Neuronal stem cell (in vitro differentiated cells): ENCODE measurements around the gene DUS2.
"Not testable (repeated sequence)": the region's sequence is repeated elsewhere in the genome, so short reads cannot be mapped to it uniquely, and the experiment has no call there.

Experiments
- DNase-seq: peaks from one replicate; pipeline ENCODE4 v3.0.0-alpha.2; 2013; ENCODE audit warnings: low spot score
- H2AFZ ChIP-seq: one replicate; pipeline ENCODE4 v1.6.1; 2013; ENCODE audit warnings: mild to moderate bottlenecking, low read length, inconsistent platforms
- H2AK5ac ChIP-seq: 2 replicates; pipeline ENCODE4 v1.6.1; 2013; ENCODE audit warnings: low read depth, mild to moderate bottlenecking, inconsistent platforms, low read length, moderate library complexity, mixed read lengths
- H2BK120ac ChIP-seq: 2 replicates; pipeline ENCODE4 v1.6.1; 2013; ENCODE audit warnings: low read depth, mild to moderate bottlenecking, inconsistent platforms, low read length, moderate library complexity, mixed read lengths
- H2BK12ac ChIP-seq: one replicate; pipeline ENCODE4 v1.6.1; 2013; ENCODE audit warnings: low read length, inconsistent platforms
- H2BK15ac ChIP-seq: 2 replicates; pipeline ENCODE4 v1.6.1; 2013; ENCODE audit warnings: mild to moderate bottlenecking, low read length, inconsistent platforms, mixed read lengths
- H2BK5ac ChIP-seq: one replicate; pipeline ENCODE4 v1.6.1; 2013; ENCODE audit warnings: inconsistent platforms, mild to moderate bottlenecking, low read length, moderate library complexity
- H3K14ac ChIP-seq: one replicate; pipeline ENCODE4 v1.6.1; 2013; ENCODE audit warnings: low read length, inconsistent platforms
- H3K18ac ChIP-seq: 2 replicates; pipeline ENCODE4 v1.6.1; 2013; ENCODE audit warnings: low read length, inconsistent platforms
- H3K23ac ChIP-seq: 2 replicates; pipeline ENCODE4 v1.6.1; 2013; ENCODE audit warnings: low read depth, mild to moderate bottlenecking, mixed read lengths, low read length, inconsistent platforms; ENCODE audit not compliant: poor library complexity
- H3K27ac ChIP-seq: replicated peaks from 3 replicates; pipeline ENCODE4 v1.5.1; 2013; ENCODE audit warnings: low read length, inconsistent platforms
- H3K27me3 ChIP-seq, 3 experiments: 2 replicates each; pipeline ENCODE4 v1.6.1; 2013; ENCODE audit warnings: low read length in 3 of 3, mild to moderate bottlenecking in 2 of 3, inconsistent platforms in 1 of 3, low read depth in 1 of 3, mixed read lengths in 1 of 3, moderate library complexity in 1 of 3; ENCODE audit not compliant: control insufficient read depth in 3 of 3, insufficient read depth in 3 of 3
- H3K36me3 ChIP-seq, 2 donors: replicated peaks in 1 of 2; 2 replicates each; pipeline ENCODE4 v1.6.1; 2013; ENCODE audit warnings: low read length in 2 of 2; ENCODE audit not compliant: control insufficient read depth in 2 of 2, insufficient read depth in 2 of 2
- H3K4ac ChIP-seq: 2 replicates; pipeline ENCODE4 v1.6.1; 2013; ENCODE audit warnings: inconsistent platforms, mild to moderate bottlenecking, low read length, moderate library complexity
- H3K4me1 ChIP-seq, 2 donors: 1 replicate in 1 of 2; 2 replicates in 1 of 2; pipeline ENCODE4 v1.6.1; 2013; ENCODE audit warnings: low read length in 2 of 2, low read depth in 1 of 2; ENCODE audit not compliant: control insufficient read depth in 2 of 2, insufficient read depth in 1 of 2
- H3K4me2 ChIP-seq: one replicate; pipeline ENCODE4 v1.6.1; 2013; ENCODE audit warnings: mild to moderate bottlenecking, low read length, inconsistent platforms; ENCODE audit not compliant: insufficient read depth, poor library complexity, severe bottlenecking
- H3K4me3 ChIP-seq, 2 donors: 2 replicates each; pipeline ENCODE4 v1.5.1; 2013; ENCODE audit warnings: low read length in 2 of 2, mild to moderate bottlenecking in 2 of 2, inconsistent platforms in 1 of 2, moderate library complexity in 1 of 2
- H3K79me1 ChIP-seq: one replicate; pipeline ENCODE4 v1.6.1; 2013; ENCODE audit warnings: low read depth, mild to moderate bottlenecking, inconsistent platforms, low read length, moderate library complexity
- H3K9ac ChIP-seq: one replicate; pipeline ENCODE4 v1.6.1; 2013; ENCODE audit warnings: mild to moderate bottlenecking, low read depth, low read length, inconsistent platforms; ENCODE audit not compliant: poor library complexity
- H3K9me3 ChIP-seq, 2 donors: replicated peaks in 1 of 2; 2 replicates each; pipeline versions ENCODE3 to v1.6.1; 2013; ENCODE audit warnings: low read length in 2 of 2, mild to moderate bottlenecking in 2 of 2, inconsistent platforms in 1 of 2, low read depth in 1 of 2, mixed read lengths in 1 of 2, moderate library complexity in 1 of 2; ENCODE audit not compliant: control insufficient read depth in 2 of 2, insufficient read depth in 1 of 2
- H4K8ac ChIP-seq: one replicate; pipeline ENCODE4 v1.6.1; 2013; ENCODE audit warnings: low read depth, mild to moderate bottlenecking, inconsistent platforms, low read length, moderate library complexity
- H4K91ac ChIP-seq: one replicate; pipeline ENCODE4 v1.6.1; 2013; ENCODE audit warnings: low read length, low read depth, mild to moderate bottlenecking, inconsistent platforms; ENCODE audit not compliant: poor library complexity
- WGBS, 2 donors: extraction: QIAGEN DNeasy Blood & Tissue Kit; methylation state at CpG; one replicate each; pipeline ENCODE4 v1.1.7; 2013; ENCODE audit warnings: missing lambda C conversion rate in 2 of 2, mixed read lengths in 1 of 2; ENCODE audit not compliant: insufficient read length in 2 of 2, insufficient replicate concordance in 1 of 2; ENCODE audit errors: extremely low coverage in 2 of 2; 5-methylcytosine and 5-hydroxymethylcytosine counted together

DUS2 gene

DNA sequence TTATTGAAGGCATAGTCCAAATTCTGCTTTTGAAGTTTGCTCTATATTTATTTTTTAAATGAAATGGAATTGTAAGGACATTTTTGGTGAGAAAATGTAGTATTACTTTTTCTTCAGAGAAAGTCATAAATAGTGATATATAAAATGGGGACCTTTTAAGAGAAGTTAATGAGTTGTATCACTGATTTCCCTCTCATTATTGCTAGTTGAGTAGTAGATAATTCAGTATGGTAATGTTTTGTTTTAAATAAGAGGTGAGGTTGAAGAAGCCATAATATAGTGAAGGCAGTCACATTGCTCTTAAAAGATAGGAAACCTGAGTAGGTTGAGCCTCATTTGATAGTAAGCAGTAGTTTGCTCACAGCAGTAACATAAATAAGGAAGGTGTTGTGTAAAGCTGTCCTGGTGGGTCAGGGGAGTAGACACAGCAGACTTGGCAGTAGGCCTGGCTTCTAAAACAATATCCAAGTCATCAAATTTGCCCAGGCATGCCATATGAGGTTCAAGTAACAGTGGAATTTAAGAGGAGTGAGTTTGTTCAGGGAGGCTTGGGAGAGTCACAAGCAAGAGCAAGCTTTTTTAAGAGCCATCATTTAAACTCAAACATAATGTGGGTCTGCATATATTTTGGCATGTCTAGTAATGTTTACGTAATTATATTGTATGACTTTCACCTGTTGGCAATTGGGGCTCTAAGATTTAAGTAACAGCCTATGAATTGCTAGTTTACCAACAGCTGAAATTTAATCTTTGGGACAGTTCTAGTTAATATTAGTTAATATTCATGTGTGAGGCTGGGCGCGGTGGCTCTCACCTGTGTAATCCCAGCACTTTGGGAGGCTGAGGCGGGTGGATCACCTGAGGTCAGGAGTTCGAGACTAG is 68.5 kb downstream of the DUS2 start:
- peaks cover 0 to 4% of the 10 kb centered on the region in 2 donors for H3K4me1 ChIP-seq
- H3K27me3 ChIP-seq, result no peaks in the 10 kb centered on the region
- no peak overlapping the region for H3K9ac ChIP-seq
- H4K91ac ChIP-seq, result no peak overlapping the region
- no peaks in the 10 kb centered on the region for H3K36me3 ChIP-seq
- H3K4me3 ChIP-seq, result no peak overlapping the region
- H2BK5ac ChIP-seq, result no peak overlapping the region
- no peak overlapping the region for H2AFZ ChIP-seq
- no peaks in the 10 kb centered on the region for H3K9me3 ChIP-seq
- no peak overlapping the region for H3K18ac ChIP-seq
- H4K8ac ChIP-seq, result no peak overlapping the region
- DNase-seq, result no peak
- H3K14ac ChIP-seq, result no peak overlapping the region
- no peak overlapping the region for H2AK5ac ChIP-seq
- no peak overlapping the region for H3K4me2 ChIP-seq
- no peak overlapping the region for H3K4ac ChIP-seq
- no peak overlapping the region for H2BK15ac ChIP-seq
- H3K23ac ChIP-seq, result no peak overlapping the region
- no peak overlapping the region for H2BK120ac ChIP-seq
- H3K27ac ChIP-seq, result no peak overlapping the region
- H3K79me1 ChIP-seq, result no peaks in the 10 kb centered on the region
- H2BK12ac ChIP-seq, result no peak overlapping the region
- no CpG with 5 or more reads among the region's 5 CpGs for WGBS, 2 donors

DNA sequence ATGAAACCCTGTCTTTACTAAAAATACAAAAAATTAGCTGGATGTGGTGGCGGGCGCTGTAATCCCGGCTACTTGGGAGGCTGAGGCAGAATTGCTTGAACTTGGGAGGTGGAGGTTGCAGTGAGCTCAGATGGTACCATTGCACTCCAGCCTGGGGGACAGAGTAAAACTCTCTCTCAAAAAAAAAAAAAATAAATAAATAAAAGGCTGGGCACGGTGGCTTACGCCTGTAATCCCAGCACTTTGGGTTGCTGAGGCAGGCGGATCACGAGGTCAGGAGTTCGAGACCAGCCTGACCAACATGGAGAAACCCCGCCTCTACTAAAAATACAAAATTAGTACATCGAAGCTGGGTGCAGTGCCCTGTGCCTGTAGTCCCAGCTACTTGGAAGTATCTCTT is 69.2 kb downstream of the DUS2 start:
- not testable (repeated sequence) for H3K9ac ChIP-seq, H3K18ac ChIP-seq, H3K4ac ChIP-seq, H3K4me2 ChIP-seq, H4K8ac ChIP-seq, H3K79me1 ChIP-seq, DNase-seq, H3K27ac ChIP-seq, H3K23ac ChIP-seq, H3K27me3 ChIP-seq, H2BK15ac ChIP-seq, H3K36me3 ChIP-seq, H3K9me3 ChIP-seq, H2AK5ac ChIP-seq, H2BK12ac ChIP-seq, H2AFZ ChIP-seq, H3K4me3 ChIP-seq, H2BK5ac ChIP-seq, H4K91ac ChIP-seq, H3K4me1 ChIP-seq, H2BK120ac ChIP-seq, H3K14ac ChIP-seq
- WGBS, 2 donors, result no CpG with 5 or more reads among the region's 10 CpGs

DNA sequence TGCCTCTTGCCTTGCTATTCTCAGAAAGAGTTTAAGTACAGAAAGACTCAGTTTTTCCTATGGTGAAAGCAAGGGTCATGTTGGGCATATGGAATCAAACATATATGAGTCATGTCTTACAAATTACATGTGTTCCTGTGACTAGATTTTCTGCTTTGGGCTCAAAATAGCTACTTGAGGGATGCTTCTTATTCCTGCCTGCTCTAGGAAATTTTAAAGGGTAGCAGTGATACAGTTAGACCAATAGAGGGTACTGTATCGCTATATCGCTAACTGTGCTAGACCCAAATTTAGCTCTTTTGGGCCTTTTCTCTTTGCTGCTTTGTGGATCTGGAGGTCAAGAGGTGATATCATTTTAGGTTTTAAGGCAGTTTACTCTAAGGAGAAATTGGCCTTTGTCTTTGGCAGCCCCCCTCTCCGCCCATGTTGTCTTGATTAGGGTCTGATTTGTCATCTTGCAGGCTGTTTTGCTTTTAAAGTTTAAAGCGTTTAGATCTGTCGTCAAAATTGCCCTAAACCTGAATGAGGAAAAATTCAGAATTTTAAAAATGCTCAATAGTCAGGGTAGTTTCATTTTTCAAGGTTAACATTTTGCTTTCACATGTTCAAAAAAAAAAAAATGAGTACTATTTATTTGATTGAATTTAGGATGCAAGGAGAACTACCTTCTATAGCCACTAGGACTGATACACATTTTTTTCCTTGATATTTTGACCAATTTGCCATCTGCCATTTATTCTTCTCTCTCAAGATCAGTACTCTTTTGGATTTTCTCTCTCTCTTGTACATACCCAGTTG is 70.9 kb downstream of the DUS2 start:
- Histone ChIP-seq H3K14ac (no peak overlapping the region), H4K8ac (no peak overlapping the region), H2AFZ (no peak overlapping the region), H2BK120ac (no peak overlapping the region), H3K36me3 (peaks cover 0 to 6% of the 10 kb centered on the region in 2 donors), H2BK15ac (no peak overlapping the region), H3K79me1 (no peaks in the 10 kb centered on the region), H3K9me3 (no peaks in the 10 kb centered on the region), H3K23ac (no peak overlapping the region), H2BK5ac (no peak overlapping the region), H3K4me2 (no peak overlapping the region), H3K4me1 (peaks cover 0 to 4% of the 10 kb centered on the region in 2 donors), H3K4ac (no peak overlapping the region), H3K27ac (no peak overlapping the region), H2BK12ac (no peak overlapping the region), H3K18ac (no peak overlapping the region), H4K91ac (no peak overlapping the region), H3K27me3 (no peaks in the 10 kb centered on the region), H3K4me3 (no peak overlapping the region), H2AK5ac (no peak overlapping the region), H3K9ac (no peak overlapping the region)
- no peak for DNase-seq
- no CpG with 5 or more reads among the region's 5 CpGs for WGBS, 2 donors

DNA sequence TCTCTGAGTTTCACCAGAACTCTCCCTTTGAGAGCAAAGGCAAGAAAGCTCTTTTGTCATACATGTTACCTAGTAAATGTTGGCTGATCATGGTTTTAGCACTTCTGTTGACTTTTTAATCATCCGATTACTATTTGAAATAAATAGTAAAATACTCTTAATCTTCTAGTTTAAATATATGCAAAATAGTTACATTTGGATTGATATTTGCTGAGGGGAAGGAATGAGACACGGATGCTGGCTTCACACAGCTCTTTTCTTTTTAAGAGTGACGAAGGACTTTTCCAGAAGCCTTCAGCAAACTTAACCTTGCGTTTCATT is 71.5 kb downstream of the DUS2 start:
- Histone ChIP-seq H3K27ac (no peak overlapping the region), H3K4me2 (no peak overlapping the region), H4K91ac (no peak overlapping the region), H3K14ac (no peak overlapping the region), H2BK5ac (no peak overlapping the region), H2BK12ac (no peak overlapping the region), H3K9ac (no peak overlapping the region), H3K18ac (no peak overlapping the region), H3K4ac (no peak overlapping the region), H2BK15ac (no peak overlapping the region), H3K4me3 (no peak overlapping the region), H3K23ac (no peak overlapping the region), H3K27me3 (no peaks in the 10 kb centered on the region), H3K79me1 (no peaks in the 10 kb centered on the region), H2BK120ac (no peak overlapping the region), H2AK5ac (no peak overlapping the region), H3K36me3 (peaks cover 0 to 6% of the 10 kb centered on the region in 2 donors), H4K8ac (no peak overlapping the region), H3K9me3 (no peaks in the 10 kb centered on the region), H2AFZ (no peak overlapping the region), H3K4me1 (peaks cover 0 to 4% of the 10 kb centered on the region in 2 donors)
- no peak for DNase-seq
- no CpG with 5 or more reads among the region's 4 CpGs for WGBS, 2 donors
